HG03039 (cell line): ENCODE measurements around the gene GYS2.
"Not testable (repeated sequence)": the region's sequence is repeated elsewhere in the genome, so short reads cannot be mapped to it uniquely, and the experiment has no call there.

ENCODE experiments used
- ATAC-seq: cut with Tn5 transposase; IDR thresholded peaks from one replicate; pipeline ENCODE4 v1.9.1; 2021; ENCODE audit warnings: mild to moderate bottlenecking, moderate library complexity; ENCODE audit not compliant: unreplicated experiment

GYS2 gene

GRCh38 chr12:21606175-21606574 lies 1.5 kb upstream of the GYS2 start:
- no peak for ATAC-seq

GRCh38 chr12:21602774-21603173 lies 1.9 kb downstream of the GYS2 start:
- ATAC-seq, result no peak

GRCh38 chr12:21600196-21600595 lies 4.5 kb downstream of the GYS2 start:
- no peak for ATAC-seq

GRCh38 chr12:21599143-21599999 lies 5.3 kb downstream of the GYS2 start:
- no peak for ATAC-seq

GRCh38 chr12:21598651-21599050 lies 6.0 kb downstream of the GYS2 start:
- no peak for ATAC-seq

GRCh38 chr12:21595356-21595755 lies 9.3 kb downstream of the GYS2 start:
- not testable (repeated sequence) for ATAC-seq

GRCh38 chr12:21585485-21585884 lies 19.2 kb downstream of the GYS2 start:
- ATAC-seq, result no peak

- not testable (repeated sequence) for ATAC-seq
Measured at GRCh38 chr12:21584403-21585182, 20.1 kb downstream of the GYS2 start.

GRCh38 chr12:21583587-21583986 lies 21.1 kb downstream of the GYS2 start:
- ATAC-seq, result no peak

- ATAC-seq, result no peak
Measured at GRCh38 chr12:21580748-21581516, 23.7 kb downstream of the GYS2 start.

- no peak for ATAC-seq
Measured at GRCh38 chr12:21577516-21577915, 27.1 kb downstream of the GYS2 start.

GRCh38 chr12:21576431-21576830 lies 28.2 kb downstream of the GYS2 start:
- ATAC-seq, result no peak

GRCh38 chr12:21573733-21574358 lies 30.8 kb downstream of the GYS2 start:
- ATAC-seq, result no peak

- no peak for ATAC-seq
Measured at GRCh38 chr12:21571046-21571445, 33.6 kb downstream of the GYS2 start.

- no peak for ATAC-seq
Measured at GRCh38 chr12:21568115-21568514, 36.5 kb downstream of the GYS2 start.

GRCh38 chr12:21566907-21567394 lies 37.7 kb downstream of the GYS2 start:
- ATAC-seq, result no peak

GRCh38 chr12:21566223-21566906 lies 38.3 kb downstream of the GYS2 start:
- ATAC-seq, result no peak

GRCh38 chr12:21562859-21563258 lies 41.8 kb downstream of the GYS2 start:
- no peak for ATAC-seq

- no peak for ATAC-seq
Measured at GRCh38 chr12:21561158-21561557, 43.5 kb downstream of the GYS2 start.
